ENCODE results near the gene SLC4A8.

Gene SLC4A8

DNA sequence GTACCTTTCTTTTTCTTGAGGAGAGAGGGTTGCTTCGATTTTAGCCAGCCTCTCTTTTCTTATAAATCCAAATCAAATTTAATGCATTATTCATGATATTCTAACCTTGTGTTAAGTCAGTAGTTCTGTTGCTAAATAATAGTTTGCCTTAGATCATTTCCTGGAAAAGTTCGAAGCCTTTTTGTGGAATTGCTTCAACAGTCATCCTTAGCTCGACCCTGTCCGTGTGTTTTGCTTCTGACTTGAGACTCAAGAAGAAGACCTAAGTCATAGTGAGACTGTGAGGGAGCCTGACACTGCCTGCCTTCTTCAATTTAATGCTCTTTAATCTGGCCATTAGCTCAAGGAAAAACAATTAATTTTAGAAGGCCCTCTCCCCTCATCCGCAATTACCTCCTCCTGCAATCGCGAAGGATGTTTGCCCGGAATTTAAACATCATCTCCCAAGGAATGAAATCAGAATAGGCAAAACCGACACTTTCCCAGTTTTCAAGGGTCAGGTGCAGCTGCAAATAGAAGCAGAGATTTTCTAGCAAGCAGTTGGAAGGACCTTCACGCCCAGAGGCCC is 453 bp upstream of the SLC4A8 start:
- H3K4me2 ChIP-seq (ENCODE audit: low read length), result peak overlapping the region; percentile 72
- no peaks in the 10 kb centered on the region for H3K9me3 ChIP-seq (ENCODE audit: control insufficient read depth, insufficient read depth, low read length)
- H3K27me3 ChIP-seq (ENCODE audit: control insufficient read depth, low read length), result peaks cover 26% of the 10 kb centered on the region
- peaks cover 17% of the 10 kb centered on the region for H3K4me1 ChIP-seq (ENCODE audit: control insufficient read depth, low read length)
- H3K27ac ChIP-seq (ENCODE audit: low read depth, low read length), result no peak overlapping the region
- H3K9me2 ChIP-seq (replicated peaks; ENCODE audit: control insufficient read depth, low read length), result no peaks in the 10 kb centered on the region
- TF ChIP-seq, protein P1, sequence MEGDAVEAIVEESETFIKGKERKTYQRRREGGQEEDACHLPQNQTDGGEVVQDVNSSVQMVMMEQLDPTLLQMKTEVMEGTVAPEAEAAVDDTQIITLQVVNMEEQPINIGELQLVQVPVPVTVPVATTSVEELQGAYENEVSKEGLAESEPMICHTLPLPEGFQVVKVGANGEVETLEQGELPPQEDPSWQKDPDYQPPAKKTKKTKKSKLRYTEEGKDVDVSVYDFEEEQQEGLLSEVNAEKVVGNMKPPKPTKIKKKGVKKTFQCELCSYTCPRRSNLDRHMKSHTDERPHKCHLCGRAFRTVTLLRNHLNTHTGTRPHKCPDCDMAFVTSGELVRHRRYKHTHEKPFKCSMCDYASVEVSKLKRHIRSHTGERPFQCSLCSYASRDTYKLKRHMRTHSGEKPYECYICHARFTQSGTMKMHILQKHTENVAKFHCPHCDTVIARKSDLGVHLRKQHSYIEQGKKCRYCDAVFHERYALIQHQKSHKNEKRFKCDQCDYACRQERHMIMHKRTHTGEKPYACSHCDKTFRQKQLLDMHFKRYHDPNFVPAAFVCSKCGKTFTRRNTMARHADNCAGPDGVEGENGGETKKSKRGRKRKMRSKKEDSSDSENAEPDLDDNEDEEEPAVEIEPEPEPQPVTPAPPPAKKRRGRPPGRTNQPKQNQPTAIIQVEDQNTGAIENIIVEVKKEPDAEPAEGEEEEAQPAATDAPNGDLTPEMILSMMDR (IDR thresholded peaks at IDR 0.05; ENCODE audit: low read depth, low read length, poor library complexity, severe bottlenecking), result no peak
- TF ChIP-seq EZH2phosphoT487 (IDR thresholded peaks at IDR 0.05; ENCODE audit: borderline replicate concordance, low read length), result no peak
- no peaks in the 10 kb centered on the region for H3K79me2 ChIP-seq (ENCODE audit: control insufficient read depth, low read length)
- no peaks in the 10 kb centered on the region for H3K36me3 ChIP-seq (ENCODE audit: control insufficient read depth, low read length)
- H3K4me3 ChIP-seq (ENCODE audit: low read length), result peak overlapping the region; percentile 74
- no peaks in the 10 kb centered on the region for H4K20me1 ChIP-seq (ENCODE audit: control insufficient read depth, insufficient read depth, low read depth, low read length)
- H3F3A ChIP-seq (ENCODE audit: control insufficient read depth, insufficient read depth), result no peaks in the 10 kb centered on the region

DNA sequence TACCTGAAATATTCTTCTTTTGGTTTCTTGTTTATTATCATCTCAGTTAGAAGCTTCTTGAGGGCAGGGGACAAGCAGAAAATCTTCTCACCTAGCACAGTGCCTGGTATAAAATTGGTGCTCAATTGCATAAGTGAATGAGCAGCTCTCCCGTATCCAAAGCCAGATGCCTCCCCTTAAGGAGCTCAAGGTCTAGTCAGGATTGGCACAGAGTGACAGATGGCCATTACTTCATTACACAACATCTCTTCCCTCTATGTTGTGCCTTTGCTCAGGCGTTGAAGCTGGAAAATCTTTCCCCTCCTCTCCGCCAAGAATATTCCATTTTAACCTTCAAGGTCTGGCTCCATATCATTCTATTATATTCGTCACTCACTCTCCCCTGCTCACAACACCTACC is 3.6 kb downstream of the SLC4A8 start:
- Histone ChIP-seq H3K27me3 (ENCODE audit: control insufficient read depth, low read length) (peaks cover 13% of the 10 kb centered on the region; the same call in 1 of the 2 replicates), H3K27ac (ENCODE audit: low read depth, low read length) (no peak overlapping the region), H3K9me3 (ENCODE audit: control insufficient read depth, insufficient read depth, low read length) (no peaks in the 10 kb centered on the region), H3K4me1 (ENCODE audit: control insufficient read depth, low read length) (peaks cover 22% of the 10 kb centered on the region), H3K36me3 (ENCODE audit: control insufficient read depth, low read length) (no peaks in the 10 kb centered on the region), H3F3A (ENCODE audit: control insufficient read depth, insufficient read depth) (no peaks in the 10 kb centered on the region), H4K20me1 (ENCODE audit: control insufficient read depth, insufficient read depth, low read depth, low read length) (no peaks in the 10 kb centered on the region), H3K79me2 (ENCODE audit: control insufficient read depth, low read length) (no peaks in the 10 kb centered on the region), H3K9me2 (replicated peaks; ENCODE audit: control insufficient read depth, low read length) (no peaks in the 10 kb centered on the region), H3K4me2 (ENCODE audit: low read length) (no peak overlapping the region), H3K4me3 (ENCODE audit: low read length) (no peak overlapping the region)
- TF ChIP-seq, protein P1 (IDR thresholded peaks at IDR 0.05; ENCODE audit: low read depth, low read length, poor library complexity, severe bottlenecking), result no peak
- TF ChIP-seq EZH2phosphoT487 (IDR thresholded peaks at IDR 0.05; ENCODE audit: borderline replicate concordance, low read length), result no peak

DNA sequence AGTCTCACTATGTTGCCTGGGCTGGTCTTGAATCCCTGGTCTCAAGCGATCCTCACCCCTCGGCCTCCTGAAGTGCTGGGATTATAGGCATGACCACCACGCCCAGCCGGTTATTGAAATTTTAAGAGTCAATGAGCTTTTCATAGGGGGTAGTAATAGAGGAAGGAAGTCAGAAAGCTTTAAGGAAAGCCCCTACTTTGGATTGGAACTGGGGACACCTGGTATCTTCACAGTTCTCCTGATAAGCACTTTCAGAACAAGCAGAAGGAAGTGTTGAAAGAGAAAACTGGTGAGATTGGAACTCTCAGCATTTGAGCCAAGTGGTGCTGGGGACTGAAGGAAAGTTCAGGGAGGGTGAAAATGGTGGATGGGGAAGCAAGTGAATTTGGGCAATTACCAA is 5.1 kb downstream of the SLC4A8 start:
- H3K4me3 ChIP-seq (ENCODE audit: low read length), result no peak overlapping the region
- peaks cover 11% of the 10 kb centered on the region; the same call in 1 of the 2 replicates for H3K27me3 ChIP-seq (ENCODE audit: control insufficient read depth, low read length)
- no peaks in the 10 kb centered on the region for H3F3A ChIP-seq (ENCODE audit: control insufficient read depth, insufficient read depth)
- no peaks in the 10 kb centered on the region for H3K36me3 ChIP-seq (ENCODE audit: control insufficient read depth, low read length)
- peaks cover 17% of the 10 kb centered on the region for H3K4me1 ChIP-seq (ENCODE audit: control insufficient read depth, low read length)
- no peaks in the 10 kb centered on the region for H3K9me3 ChIP-seq (ENCODE audit: control insufficient read depth, insufficient read depth, low read length)
- no peaks in the 10 kb centered on the region for H3K9me2 ChIP-seq (replicated peaks; ENCODE audit: control insufficient read depth, low read length)
- H3K27ac ChIP-seq (ENCODE audit: low read depth, low read length), result no peak overlapping the region
- TF ChIP-seq EZH2phosphoT487 (IDR thresholded peaks at IDR 0.05; ENCODE audit: borderline replicate concordance, low read length), result no peak
- TF ChIP-seq, protein P1 (IDR thresholded peaks at IDR 0.05; ENCODE audit: low read depth, low read length, poor library complexity, severe bottlenecking), result no peak
- H3K79me2 ChIP-seq (ENCODE audit: control insufficient read depth, low read length), result no peaks in the 10 kb centered on the region
- no peaks in the 10 kb centered on the region for H4K20me1 ChIP-seq (ENCODE audit: control insufficient read depth, insufficient read depth, low read depth, low read length)
- no peak overlapping the region for H3K4me2 ChIP-seq (ENCODE audit: low read length)

All from DOHH2 (cell line).